ENCODE measurements around the gene MRPL55.
A peak's percentile ranks its signal among the peaks of the same experiment; 100 is the strongest.

The MRPL55 gene

DNA sequence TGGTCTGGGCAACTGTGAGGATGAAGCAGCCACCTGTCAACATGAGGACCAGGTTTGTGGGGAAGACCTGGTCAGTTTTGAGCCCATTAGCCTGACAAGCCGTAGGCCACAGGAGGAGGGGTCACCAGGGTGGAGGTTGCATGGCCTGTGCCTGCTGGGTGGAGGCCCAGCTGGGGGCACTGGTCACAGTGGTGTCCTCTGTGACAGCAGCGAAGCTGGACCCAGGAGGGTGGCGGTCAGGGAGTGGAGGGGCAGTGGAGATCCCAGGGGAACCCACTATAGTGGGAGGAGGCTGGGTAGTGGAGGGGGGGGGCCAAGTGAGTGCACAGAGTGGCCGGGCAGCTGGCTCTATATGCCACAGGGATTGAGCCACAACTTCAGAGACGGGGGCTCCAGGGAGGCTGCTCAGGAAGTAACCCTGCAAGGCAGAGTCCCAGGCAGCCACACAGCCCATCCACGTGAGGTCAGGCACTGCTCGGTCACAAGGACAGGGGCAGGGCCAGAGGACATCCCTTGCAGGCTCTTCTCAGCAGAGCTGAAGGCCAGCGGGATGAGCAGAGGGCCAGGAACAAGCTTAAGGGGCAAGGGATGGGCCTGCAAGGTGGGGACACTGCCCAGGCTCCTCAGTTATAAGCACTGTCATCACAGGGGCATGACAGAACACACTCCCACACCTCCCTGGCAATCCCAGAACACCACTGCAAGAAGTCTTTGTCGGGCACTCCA lies 3.7 kb downstream of the MRPL55 start:
- DNase-seq = no peak
- Histone ChIP-seq H3K9me3 (replicated peaks; ENCODE audit: insufficient read depth, low read length) (no peaks in the 10 kb centered on the region), H3K4me1 (ENCODE audit: low read length) (peaks cover 33% of the 10 kb centered on the region), H4K20me1 (ENCODE audit: insufficient read depth, low read length) (peaks cover 1% of the 10 kb centered on the region; the same call in 1 of the 2 replicates), H3K27me3 (replicated peaks; ENCODE audit: insufficient read depth, low read length) (no peaks in the 10 kb centered on the region), H3K27ac (ENCODE audit: low read length) (no peak overlapping the region), H3K9ac (ENCODE audit: low read length) (no peak overlapping the region), H3K9me2 (replicated peaks; ENCODE audit: insufficient read depth, low read length) (no peaks in the 10 kb centered on the region), H3K4me2 (ENCODE audit: low read depth, low read length) (no peak overlapping the region), H3K79me2 (ENCODE audit: low read length) (peaks cover 64% of the 10 kb centered on the region), H3F3A (ENCODE audit: insufficient read depth, low read length) (peaks cover 34% of the 10 kb centered on the region), H2AFZ (ENCODE audit: low read length) (no peak overlapping the region), H3K36me3 (replicated peaks; ENCODE audit: insufficient read depth, low read length) (0 out of 2 replicates have a peak, but pooled peaks cover 3% of the 10 kb centered on the region), H3K4me3 (ENCODE audit: low read length) (no peak overlapping the region)
- TF ChIP-seq EZH2phosphoT487 (IDR thresholded peaks at IDR 0.05; ENCODE audit: low read length) (no peak), EZH2 (optimal IDR thresholded peaks at IDR 0.05; ENCODE audit: low read depth, low read length) (no peak), CTCF (IDR thresholded peaks at IDR 0.05; ENCODE audit: low read length) (no peak)

DNA sequence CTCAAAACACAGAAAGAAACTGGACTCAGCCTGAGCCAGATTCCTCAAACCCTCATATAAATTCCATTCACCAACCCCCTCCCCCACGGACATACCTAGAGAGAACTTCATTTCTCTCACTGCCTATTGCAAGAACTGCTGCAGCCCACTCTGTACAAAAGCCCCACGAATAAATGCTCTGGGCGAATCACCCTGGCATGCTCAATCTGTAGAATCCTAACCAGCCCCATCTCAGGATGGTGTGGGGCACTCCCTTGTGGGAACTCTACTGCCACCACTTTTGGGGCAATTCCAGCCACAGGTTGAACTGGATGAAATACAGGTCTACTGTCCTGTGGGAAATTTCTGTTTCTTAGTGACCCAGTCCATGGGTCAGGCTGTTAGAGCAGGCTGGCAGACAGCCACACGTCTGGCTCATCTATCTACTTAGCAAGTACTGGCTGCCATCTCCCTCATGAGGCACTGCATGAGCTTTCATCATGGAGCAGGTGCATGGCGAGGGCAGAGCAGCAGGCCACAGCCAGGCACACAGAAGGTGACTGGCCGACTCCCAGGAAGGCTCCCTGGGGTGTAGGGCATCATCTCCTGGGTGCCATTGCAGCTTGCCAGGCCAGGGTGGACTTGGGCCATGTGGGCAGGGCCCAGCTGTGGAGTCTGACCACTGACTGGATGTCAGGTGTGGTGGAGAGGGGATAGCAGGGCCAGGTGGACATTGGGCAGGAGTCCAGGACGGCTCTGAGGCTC lies 4.4 kb downstream of the MRPL55 start:
- Histone ChIP-seq H3K27me3 (replicated peaks; ENCODE audit: insufficient read depth, low read length) (no peaks in the 10 kb centered on the region), H4K20me1 (ENCODE audit: insufficient read depth, low read length) (peaks cover 4% of the 10 kb centered on the region; the same call in 1 of the 2 replicates), H3K9me3 (replicated peaks; ENCODE audit: insufficient read depth, low read length) (no peaks in the 10 kb centered on the region), H3K9ac (ENCODE audit: low read length) (peak overlapping the region; percentile 87; the same call in 1 of the 2 replicates), H3K4me2 (ENCODE audit: low read depth, low read length) (peak overlapping the region; percentile 82; the same call in 1 of the 2 replicates), H3K4me1 (ENCODE audit: low read length) (peaks cover 26% of the 10 kb centered on the region), H3F3A (ENCODE audit: insufficient read depth, low read length) (peaks cover 38% of the 10 kb centered on the region), H2AFZ (ENCODE audit: low read length) (no peak overlapping the region), H3K36me3 (replicated peaks; ENCODE audit: insufficient read depth, low read length) (0 out of 2 replicates have a peak, but pooled peaks cover 3% of the 10 kb centered on the region), H3K27ac (ENCODE audit: low read length) (no peak overlapping the region), H3K79me2 (ENCODE audit: low read length) (peaks cover 63% of the 10 kb centered on the region), H3K9me2 (replicated peaks; ENCODE audit: insufficient read depth, low read length) (no peaks in the 10 kb centered on the region), H3K4me3 (ENCODE audit: low read length) (no peak overlapping the region)
- DNase-seq = no peak
- TF ChIP-seq CTCF (IDR thresholded peaks at IDR 0.05; ENCODE audit: low read length) (no peak), EZH2 (optimal IDR thresholded peaks at IDR 0.05; ENCODE audit: low read depth, low read length) (no peak), EZH2phosphoT487 (IDR thresholded peaks at IDR 0.05; ENCODE audit: low read length) (no peak)

DNA sequence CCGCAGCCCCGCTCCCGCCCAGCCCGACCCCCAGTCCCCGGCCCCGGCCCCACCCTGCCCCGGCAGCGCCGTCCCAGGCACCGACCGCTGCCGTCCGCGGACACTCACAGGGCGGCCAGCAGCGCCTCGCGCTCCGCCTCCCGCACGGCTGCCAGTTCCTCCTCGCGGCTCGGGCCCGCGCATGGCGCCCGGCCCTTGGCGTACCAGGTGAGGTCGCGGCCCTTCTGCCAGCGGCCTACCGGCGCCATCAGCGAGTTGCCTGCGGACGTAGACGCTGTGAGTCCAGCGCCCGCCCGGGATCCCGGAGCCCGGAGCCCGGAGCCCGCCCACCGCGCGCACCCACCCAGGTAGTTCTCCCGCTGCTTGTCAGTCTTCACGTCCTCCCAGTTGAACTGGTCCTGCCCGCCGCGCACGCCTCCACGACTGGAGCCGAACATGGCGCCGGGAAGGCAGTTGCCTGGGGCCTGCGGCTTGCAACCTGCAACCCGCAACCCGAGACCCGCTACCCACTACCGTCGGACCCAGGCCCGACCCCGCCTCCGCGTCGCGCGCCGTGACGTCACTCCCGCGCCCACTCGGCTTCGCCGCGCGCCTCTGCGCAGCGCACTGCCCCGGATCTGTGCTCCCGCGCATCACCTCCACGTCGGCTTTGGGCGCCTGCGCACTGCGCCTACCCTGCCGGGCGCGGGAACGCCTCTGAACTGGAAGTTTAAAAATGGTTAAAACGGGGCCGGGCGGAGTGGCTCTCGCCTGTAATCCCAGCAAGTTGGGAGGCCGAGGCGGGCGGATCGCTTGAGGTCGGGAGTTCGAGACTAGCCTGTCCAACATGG lies 6.1 kb downstream of the MRPL55 start, which contains the start of gene C1orf35:
Gene C1orf35 (minus strand): TSS at position 535 of the 830 bp plus-strand sequence. CDS start 98 bp downstream, at position 437.
- Histone ChIP-seq H3K9me2 (replicated peaks; ENCODE audit: insufficient read depth, low read length) (no peaks in the 10 kb centered on the region), H4K20me1 (ENCODE audit: insufficient read depth, low read length) (peaks cover 20% of the 10 kb centered on the region), H2AFZ (ENCODE audit: low read length) (peak within 1 kb of the TSS; percentile 88), H3K27me3 (replicated peaks; ENCODE audit: insufficient read depth, low read length) (no peaks in the 10 kb centered on the region), H3K9ac (ENCODE audit: low read length) (peak within 1 kb of the TSS; percentile 87), H3K4me1 (ENCODE audit: low read length) (peaks cover 19% of the 10 kb centered on the region), H3K27ac (ENCODE audit: low read length) (peak within 1 kb of the TSS; percentile 78), H3K4me3 (ENCODE audit: low read length) (peak within 1 kb of the TSS; percentile 90), H3K79me2 (ENCODE audit: low read length) (peaks cover 65% of the 10 kb centered on the region), H3F3A (ENCODE audit: insufficient read depth, low read length) (peaks cover 53% of the 10 kb centered on the region), H3K36me3 (replicated peaks; ENCODE audit: insufficient read depth, low read length) (0 out of 2 replicates have a peak, but pooled peaks cover 15% of the 10 kb centered on the region), H3K4me2 (ENCODE audit: low read depth, low read length) (peak within 1 kb of the TSS; percentile 82), H3K9me3 (replicated peaks; ENCODE audit: insufficient read depth, low read length) (no peaks in the 10 kb centered on the region)
- DNase-seq = peak; percentile 98
- TF ChIP-seq CTCF (IDR thresholded peaks at IDR 0.05; ENCODE audit: low read length) (no peak), EZH2phosphoT487 (IDR thresholded peaks at IDR 0.05; ENCODE audit: low read length) (no peak), EZH2 (optimal IDR thresholded peaks at IDR 0.05; ENCODE audit: low read depth, low read length) (no peak)
